HepG2 (cell line): ENCODE results near the gene NCOR2. TPM values are rescaled to one million over a fixed set of nuclear protein-coding genes. Genes with fewer than 3 reads are reported as not detected.

Experiments
- ATAC-seq: fragments of 200-7000 bp; cut with Tn5 transposase; 3 replicates; pipeline ENCODE4 v1.9.1; 2020; ENCODE audit warnings: mild to moderate bottlenecking, moderate library complexity
- BruUV-seq: library from RNA; stranded (reverse); fragments of 400-500 nt; replicated peaks from 2 replicates; lab custom pipeline; 2021; lab: Mats Ljungman, UMichigan
- CTCF ChIA-PET: fragments of 300-600 bp; formaldehyde crosslinking; extraction: SDS; loops from one replicate; lab custom pipeline; 2021; ENCODE audit warnings: low total read pairs, inconsistent platforms, low intra/inter-chr PET ratio; lab: Yijun Ruan, JAX
- POLR2A ChIA-PET: fragments of 350-600 bp; sonication (Branson Sonifier 250); formaldehyde crosslinking; loops from one replicate; lab custom pipeline; 2020; ENCODE audit warnings: antibody characterized with exemption, inconsistent platforms; lab: Yijun Ruan, JAX
- DNase-seq: peaks from one replicate; pipeline ENCODE4 v3.0.0-alpha.2; 2015; ENCODE audit warnings: low spot score
- FAIRE-seq: peaks from 3 replicates; lab custom pipeline; 2011; peaks lifted over from hg19 to GRCh38; lab: Jason Lieb, UNC
- H2AFZ ChIP-seq: one replicate; pipeline ENCODE4 v1.6.1; 2011; ENCODE audit warnings: low read length, inconsistent platforms
- H3K27ac ChIP-seq: fragments of 300-600 bp; 3 replicates; pipeline ENCODE4 v1.8.0; 2011; ENCODE audit warnings: mixed run types, mild to moderate bottlenecking, mixed read lengths, low read length, inconsistent platforms; ENCODE audit not compliant: insufficient read depth; ENCODE audit errors: extremely low read length
- H3K27me3 ChIP-seq, 2 experiments: fragments of 200-600 bp in 1 of 2; 2 replicates in 1 of 2; 3 replicates in 1 of 2; pipeline versions ENCODE4 v1.6.0 to v1.8.0; 2011; ENCODE audit warnings: low read length in 2 of 2, mild to moderate bottlenecking in 2 of 2, moderate library complexity in 2 of 2, inconsistent platforms in 1 of 2; ENCODE audit not compliant: insufficient read depth in 2 of 2, control insufficient read depth in 1 of 2
- H3K36me3 ChIP-seq, 2 experiments: fragments of 200-600 bp in 1 of 2; replicated peaks in 1 of 2; 2 replicates in 1 of 2; 3 replicates in 1 of 2; pipeline versions ENCODE4 v1.5.1 to v1.8.0; 2011; ENCODE audit warnings: low read length in 2 of 2, inconsistent platforms in 1 of 2; ENCODE audit not compliant: insufficient read depth in 2 of 2, control insufficient read depth in 1 of 2
- H3K4me1 ChIP-seq: 2 replicates; pipeline ENCODE4 v1.5.1; 2012; ENCODE audit warnings: low read length, inconsistent platforms; ENCODE audit not compliant: insufficient read depth
- H3K4me2 ChIP-seq: 2 replicates; pipeline ENCODE4 v1.6.0; 2011; ENCODE audit warnings: low read depth, low read length, inconsistent platforms
- H3K4me3 ChIP-seq, 3 experiments: fragments of 200-600 bp in 1 of 3; sonication (generic), shearing (Covaris generic) in 1 of 3; replicated peaks in 1 of 3; 2 replicates each; pipeline ENCODE4 v1.5.1; 2011 to 2016; ENCODE audit warnings: low read length in 3 of 3, inconsistent platforms in 2 of 3, low read depth in 2 of 3, mild to moderate bottlenecking in 2 of 3, control low read depth in 1 of 3, mixed read lengths in 1 of 3; ENCODE audit not compliant: insufficient read depth in 1 of 3
- H3K79me2 ChIP-seq: one replicate; pipeline ENCODE4 v1.6.1; 2011; ENCODE audit warnings: low read length, inconsistent platforms; ENCODE audit not compliant: insufficient read depth
- H3K9ac ChIP-seq: 2 replicates; pipeline ENCODE4 v1.6.0; 2011; ENCODE audit warnings: mild to moderate bottlenecking, low read depth, low read length, inconsistent platforms; ENCODE audit not compliant: insufficient read depth
- H3K9me3 ChIP-seq: 2 replicates; pipeline ENCODE4 v1.5.1; 2012; ENCODE audit warnings: mild to moderate bottlenecking, low read length
- H4K20me1 ChIP-seq: 2 replicates; pipeline ENCODE4 v1.6.0; 2011; ENCODE audit warnings: inconsistent platforms, mild to moderate bottlenecking, low read length, moderate library complexity; ENCODE audit not compliant: insufficient read depth
- DZIP1 ChIP-seq: sonication (generic); formaldehyde crosslinking; IDR thresholded peaks from 2 replicates; pipeline ENCODE4 v1.5.0; 2020; ENCODE audit warnings: mild to moderate bottlenecking, missing genetic modification reagents
- ELK4 ChIP-seq: sonication (generic); formaldehyde crosslinking; IDR thresholded peaks from 2 replicates; pipeline ENCODE4 v1.9.0; 2021; ENCODE audit warnings: missing genetic modification reagents, borderline replicate concordance
- RFXANK ChIP-seq: IDR thresholded peaks from 2 replicates; pipeline ENCODE4 v1.6.1; 2016
- THAP11 ChIP-seq: IDR thresholded peaks from 2 replicates; pipeline ENCODE4 v1.6.1; 2016; ENCODE audit warnings: missing biosample characterization, missing genetic modification reagents
- ZNF124 ChIP-seq: sonication (generic); formaldehyde crosslinking; IDR thresholded peaks from 2 replicates; pipeline ENCODE4 v1.4.0; 2020; ENCODE audit warnings: missing genetic modification reagents
- ZNF281 ChIP-seq: sonication (generic); formaldehyde crosslinking; IDR thresholded peaks from 2 replicates; pipeline ENCODE4 v1.4.0; 2020; ENCODE audit warnings: missing genetic modification reagents, borderline replicate concordance
- ZNF362 ChIP-seq: sonication (generic); formaldehyde crosslinking; IDR thresholded peaks from 2 replicates; pipeline ENCODE4 v1.4.0; 2020; ENCODE audit warnings: missing genetic modification reagents, mild to moderate bottlenecking, borderline replicate concordance
- ZNF367 ChIP-seq: sonication (generic); formaldehyde crosslinking; IDR thresholded peaks from 2 replicates; pipeline ENCODE4 v1.4.0; 2020; ENCODE audit warnings: missing genetic modification reagents, borderline replicate concordance
- ZNF607 ChIP-seq: sonication (generic); formaldehyde crosslinking; IDR thresholded peaks from 2 replicates; pipeline ENCODE4 v1.5.1; 2020; ENCODE audit warnings: missing genetic modification reagents, mild to moderate bottlenecking, borderline replicate concordance
- ZNF761 ChIP-seq: sonication (generic); formaldehyde crosslinking; conservative IDR thresholded peaks from 2 replicates; pipeline ENCODE4 v1.4.0; 2020; ENCODE audit warnings: mild to moderate bottlenecking, missing genetic modification reagents
- ZNF773 ChIP-seq: sonication (generic); formaldehyde crosslinking; IDR thresholded peaks from 2 replicates; pipeline ENCODE4 v1.4.0; 2020; ENCODE audit warnings: missing genetic modification reagents, borderline replicate concordance
- WGBS: methylation state at CpG from one replicate; pipeline ENCODE4 v1.1.6; 2017; ENCODE audit warnings: low lambda C conversion rate; 5-methylcytosine and 5-hydroxymethylcytosine counted together
- in situ Hi-C: cut with HindIII; loops from 2 replicates; pipeline ENCODE4 v1.10.0; 2017; ENCODE audit warnings: low pct_unique_long_range_greater_than_20kb; ENCODE audit not compliant: extremely low pct_ligation_motif_present
- intact Hi-C: fragments of 100-400 bp; cut with micrococcal nuclease; formaldehyde crosslinking; loops from one replicate; pipeline ENCODE4 v1.10.0; 2022; ENCODE audit not compliant: unreplicated experiment
- polyA plus RNA-seq, 8 experiments: library from polyadenylated mRNA; depleted of rRNA in 3 of 8; stranded (reverse) in 7 of 8; unstranded in 1 of 8; fragments of >200 nt; fragmentation: Illumina TruSeq in 4 of 8; extraction: Trizol in 4 of 8; gene quantifications; 2 replicates each; pipeline versions ENCODE4 v1.2.1 to v1.2.3, GENCODE V29; 2011 to 2016; ENCODE audit warnings: low read depth in 4 of 8, missing spikeins in 1 of 8, mixed read lengths in 1 of 8; ENCODE audit not compliant: insufficient read depth in 1 of 8
- total RNA-seq, 5 experiments: library from RNA; depleted of rRNA; stranded (reverse); fragments of >200 nt; fragmentation: Illumina TruSeq; extraction: Trizol; gene quantifications; 2 replicates each; pipeline ENCODE4 v1.2.3, GENCODE V29; 2016; ENCODE audit warnings: low read depth in 1 of 5

NCOR2 gene
- total and polyA plus RNA-seq, 2 of the 13 experiments (the other 11 are each of a cell fraction or from before 2014, with no cell fraction given) = 4.5 to 5.7 TPM

- TF ChIP-seq ZNF761 (CRISPR knock-in tag) = no peak
- no peak for TF ChIP-seq ZNF281
- no peak for TF ChIP-seq ELK4
- TF ChIP-seq ZNF124 (CRISPR knock-in tag) = no peak
- TF ChIP-seq ZNF773 (CRISPR knock-in tag) = no peak
Measured at GRCh38 chr12:124523071-124523470, 44.3 kb downstream of the NCOR2 start (continued).

DNA sequence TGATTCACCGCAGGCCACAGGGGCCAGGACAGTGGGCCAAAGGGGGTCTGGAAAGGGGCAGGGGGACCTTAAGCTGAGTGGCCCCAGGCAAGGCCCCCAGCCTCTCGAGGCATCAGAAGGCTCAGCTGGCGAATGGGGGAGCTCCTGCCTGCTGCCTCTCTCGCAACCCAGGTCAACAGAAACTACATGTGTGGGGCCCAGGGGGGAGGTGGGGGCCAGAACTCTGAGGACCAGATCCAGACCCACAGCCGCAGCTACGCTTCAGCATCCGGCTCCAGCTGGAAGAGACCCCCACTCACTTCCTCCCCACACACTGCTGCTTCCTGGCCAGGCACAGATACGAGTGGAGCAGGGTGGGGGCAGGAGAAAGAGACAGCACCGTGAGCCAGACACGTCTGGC lies 46.5 kb downstream of the NCOR2 start:
- no TSS peak for BruUV-seq
- TF ChIP-seq RFXANK (CRISPR knock-in tag) (no peak), ZNF607 (CRISPR knock-in tag) (no peak), ZNF362 (CRISPR knock-in tag) (no peak), THAP11 (CRISPR knock-in tag) (no peak), DZIP1 (CRISPR knock-in tag) (no peak), ZNF367 (CRISPR knock-in tag) (no peak)

More for the DNA sequence above, 46.5 kb downstream of the NCOR2 start:
- Histone ChIP-seq H3K4me3 (no peak overlapping the region), H3K27me3 (no peaks in the 10 kb centered on the region), H4K20me1 (no peaks in the 10 kb centered on the region), H3K27ac (no peak overlapping the region), H3K4me2 (no peak overlapping the region), H3K9ac (no peak overlapping the region), H3K36me3 (no peaks in the 10 kb centered on the region), H2AFZ (no peak overlapping the region), H3K4me1 (peaks cover 29% of the 10 kb centered on the region), H3K9me3 (no peaks in the 10 kb centered on the region), H3K79me2 (peaks cover 19% of the 10 kb centered on the region)
- intact Hi-C loops (no loop called here), in situ Hi-C loops (no loop called here)
- no peak for FAIRE-seq
- no peak for ATAC-seq
- DNase-seq = no peak
- POLR2A ChIA-PET = no interaction called here
- WGBS = 98% methylated on average over 4 of the region's 10 CpGs
- CTCF ChIA-PET = no interaction called here
